Measurements from ENCODE around the gene ALAD.
A peak's percentile ranks its signal among the peaks of the same experiment; 100 is the strongest.
"Not testable (repeated sequence)": the region's sequence is repeated elsewhere in the genome, so short reads cannot be mapped to it uniquely, and the experiment has no call there.

The ALAD gene

GRCh38 chr9:113401027-113401792 lies at the start of gene ALAD:
ALAD (minus strand) TSS chr9:113401284; CDS start chr9:113393559, 7,725 bp downstream.
- DNase-seq (ENCODE audit: low read depth) = peak; percentile 99

DNA sequence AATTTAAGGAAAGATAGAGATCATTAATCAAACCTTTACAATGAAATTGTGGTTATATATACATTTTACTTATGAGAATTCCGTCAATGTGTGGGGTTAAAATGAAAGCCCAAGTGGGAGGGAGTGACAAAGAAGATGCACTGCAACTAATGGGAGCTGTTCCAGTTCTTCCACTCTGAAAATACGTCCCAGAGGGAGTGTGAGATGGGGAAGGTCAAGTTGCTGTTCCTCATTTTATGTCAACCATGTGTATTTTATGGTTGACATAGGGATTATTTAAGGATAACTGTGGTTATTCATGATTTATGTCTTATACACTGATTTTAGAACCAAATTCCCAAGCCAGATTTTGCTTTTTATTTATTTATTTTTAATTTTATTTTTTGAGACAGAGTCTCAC lies 48.3 kb upstream of the ALAD start:
- DNase-seq (ENCODE audit: low read depth) = no peak

GRCh38 chr9:113446323-113446740 lies 45.2 kb upstream of the ALAD start:
- no peak for DNase-seq (ENCODE audit: low read depth)

DNA sequence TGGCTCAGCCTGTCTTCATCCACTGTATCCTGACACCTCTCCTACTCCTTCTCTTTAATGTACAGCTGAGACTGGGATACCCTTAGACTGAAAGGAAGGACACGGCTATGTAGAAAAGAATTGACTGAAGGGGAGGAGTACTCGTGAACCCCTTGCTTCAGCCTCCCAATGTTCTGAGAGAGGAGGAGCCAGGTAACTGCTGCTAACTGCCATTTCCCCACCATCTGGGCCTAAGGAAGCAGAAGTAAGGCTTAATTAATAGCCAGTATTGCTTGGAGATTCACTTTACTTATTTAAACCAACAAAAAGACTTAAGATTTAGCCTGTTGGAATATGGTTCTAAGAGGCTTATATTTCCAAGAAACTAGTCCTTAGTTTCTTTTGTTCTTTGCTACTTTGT lies 43.7 kb upstream of the ALAD start:
- no peak for DNase-seq (ENCODE audit: low read depth)

DNA sequence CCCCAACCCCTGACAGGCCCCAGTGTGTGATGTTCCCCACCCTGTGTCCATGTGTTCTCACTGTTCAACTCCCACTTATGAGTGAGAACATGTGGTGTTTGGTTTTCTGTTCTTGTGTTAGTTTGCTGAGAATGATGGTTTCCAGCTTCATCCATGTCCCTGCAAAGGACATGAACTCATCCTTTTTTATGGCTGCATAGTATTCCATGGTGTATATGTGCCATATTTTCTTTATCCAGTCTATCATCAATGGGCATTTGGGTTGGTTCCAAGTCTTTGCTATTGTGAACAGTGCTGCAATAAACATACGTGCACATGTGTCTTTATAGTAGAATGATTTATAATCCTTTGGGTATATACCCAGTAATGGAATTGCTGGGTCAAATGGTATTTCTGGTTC lies 36.6 kb upstream of the ALAD start:
- not testable (repeated sequence) for DNase-seq (ENCODE audit: low read depth)

- no peak for DNase-seq (ENCODE audit: low read depth)
These were observed 35.8 kb upstream of the ALAD start for GRCh38 chr9:113436728-113437515.

- no peak for DNase-seq (ENCODE audit: low read depth)
These were observed 30.1 kb upstream of the ALAD start for GRCh38 chr9:113431191-113431590.

DNA sequence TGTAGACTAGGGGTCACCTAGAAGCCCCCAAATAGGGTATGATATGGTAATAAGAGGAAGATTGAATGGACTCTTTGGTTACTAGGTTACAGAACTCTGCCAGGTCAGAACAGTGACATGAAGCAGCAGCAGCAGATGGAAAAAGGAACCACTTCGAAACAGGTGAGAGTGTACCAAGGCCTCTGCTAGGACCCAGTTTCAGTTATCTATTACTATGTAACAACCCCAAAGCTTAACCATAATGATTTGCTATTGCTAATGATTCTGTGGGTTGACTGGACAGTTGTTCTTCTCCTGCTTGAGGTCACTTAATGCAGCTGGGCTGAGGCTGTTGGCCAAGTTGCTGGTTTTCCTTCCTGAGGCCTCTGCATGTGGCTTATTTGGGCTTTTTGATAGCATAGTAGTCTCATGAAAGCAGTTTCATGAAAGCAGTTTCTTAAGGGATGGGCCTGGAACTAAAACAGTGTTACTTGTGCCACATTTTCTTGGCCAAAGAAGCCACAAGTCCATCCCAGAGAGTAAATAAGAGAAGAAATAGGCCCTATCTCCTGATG lies 27.1 kb upstream of the ALAD start:
- DNase-seq (ENCODE audit: low read depth) = no peak

DNA sequence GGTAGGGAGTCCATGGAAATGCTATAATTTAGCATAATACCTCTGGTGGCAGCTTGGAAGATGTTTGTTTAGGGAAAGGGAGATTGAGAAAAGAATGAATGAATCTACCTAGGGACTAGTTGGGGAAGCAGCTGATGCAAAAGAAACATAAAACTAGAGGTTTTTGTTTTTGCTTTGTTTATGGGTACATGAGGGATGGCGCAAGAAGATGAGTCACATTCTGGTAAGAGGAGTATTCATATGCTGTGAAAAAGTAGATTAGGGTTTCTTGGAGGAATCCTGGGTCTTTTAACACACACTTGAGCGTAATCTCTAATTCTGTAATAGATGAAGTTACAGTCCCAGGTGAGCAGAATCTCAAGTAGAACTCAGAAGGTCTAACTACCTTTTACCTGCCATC lies 26.5 kb upstream of the ALAD start:
- no peak for DNase-seq (ENCODE audit: low read depth)

DNA sequence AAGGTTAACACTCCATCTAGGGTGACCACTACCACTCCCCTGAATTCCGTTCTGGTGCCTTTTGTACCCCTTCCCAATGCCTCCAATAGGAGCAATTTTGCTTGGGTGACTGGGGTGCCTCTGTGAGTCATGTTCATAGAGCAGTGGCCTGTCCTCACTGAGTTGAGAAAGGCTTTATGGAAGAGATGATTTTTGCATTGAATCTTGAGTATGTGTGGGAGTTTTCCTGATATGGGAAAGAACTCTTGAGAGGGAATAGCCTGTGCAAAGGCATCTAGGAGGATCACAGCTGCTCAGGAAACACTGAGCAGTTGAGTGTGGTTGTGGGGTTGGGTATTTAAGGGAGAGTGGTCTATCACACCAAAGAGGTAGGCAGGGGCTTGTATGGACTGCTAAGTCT lies 25.6 kb upstream of the ALAD start:
- DNase-seq (ENCODE audit: low read depth) = no peak

DNA sequence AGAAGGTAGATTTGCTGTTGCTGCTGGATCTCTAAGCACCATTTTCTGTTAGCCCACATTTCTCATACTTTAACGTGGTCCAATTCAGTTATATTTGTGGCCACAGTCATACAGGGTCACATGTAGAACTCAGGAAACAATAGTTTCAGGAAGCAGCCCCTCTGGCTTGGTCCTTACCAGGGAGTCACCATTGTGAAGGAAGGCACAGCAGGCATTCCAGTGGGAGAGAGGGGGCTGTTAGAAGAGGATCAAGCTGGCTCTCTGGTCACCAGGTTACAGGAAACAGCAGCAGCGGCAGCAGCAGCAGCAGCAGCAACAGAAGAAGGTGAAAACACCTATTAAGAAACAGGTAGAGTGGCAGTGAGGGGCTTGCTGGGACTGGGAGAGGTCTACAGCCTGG lies 24.0 kb upstream of the ALAD start:
- DNase-seq (ENCODE audit: low read depth) = no peak

GRCh38 chr9:113421726-113422125 lies 20.6 kb upstream of the ALAD start:
- no peak for DNase-seq (ENCODE audit: low read depth)

GRCh38 chr9:113417370-113417769 lies 16.3 kb upstream of the ALAD start:
- DNase-seq (ENCODE audit: low read depth) = no peak

- DNase-seq (ENCODE audit: low read depth) = no peak
These were observed 15.2 kb upstream of the ALAD start for GRCh38 chr9:113416149-113416721.

GRCh38 chr9:113410207-113410864 lies 9.3 kb upstream of the ALAD start, which contains the start of the genes C9orf43 and POLE3:
C9orf43 (plus strand) TSS chr9:113410747; CDS start chr9:113413494, 2,747 bp downstream.
POLE3 (minus strand) TSS chr9:113410675; CDS start chr9:113410293, 382 bp downstream.
- DNase-seq (ENCODE audit: low read depth) = peak; percentile 91

GRCh38 chr9:113409883-113410206 lies 8.8 kb upstream of the ALAD start:
- DNase-seq (ENCODE audit: low read depth) = no peak

- no peak for DNase-seq (ENCODE audit: low read depth)
These were observed 8.4 kb upstream of the ALAD start for GRCh38 chr9:113409481-113409880.

GRCh38 chr9:113406873-113407511 lies 5.9 kb upstream of the ALAD start:
- peak; percentile 35 for DNase-seq (ENCODE audit: low read depth)

DNA sequence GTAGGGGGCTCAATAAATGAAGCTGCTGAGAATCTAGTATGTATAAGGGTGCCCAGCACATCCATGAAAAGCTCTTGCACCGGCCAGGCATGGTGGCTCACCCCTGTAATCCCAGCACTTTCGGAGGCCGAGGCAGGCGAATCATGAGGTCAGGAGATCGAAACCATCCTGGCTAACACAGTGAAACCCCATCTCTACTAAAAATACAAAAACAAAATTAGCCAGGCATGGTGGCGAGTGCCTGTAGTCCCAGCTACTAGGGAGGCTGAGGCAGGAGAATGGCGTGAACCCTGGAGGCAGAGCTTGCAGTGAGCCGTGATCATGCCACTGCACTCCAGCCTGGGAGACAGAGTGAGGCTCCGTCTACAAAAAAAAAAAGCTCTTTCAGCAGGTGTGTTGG lies 5.3 kb upstream of the ALAD start:
- DNase-seq (ENCODE audit: low read depth) = not testable (repeated sequence)

- DNase-seq (ENCODE audit: low read depth) = no peak
These were observed 2.6 kb upstream of the ALAD start for GRCh38 chr9:113403646-113404045.

DNA sequence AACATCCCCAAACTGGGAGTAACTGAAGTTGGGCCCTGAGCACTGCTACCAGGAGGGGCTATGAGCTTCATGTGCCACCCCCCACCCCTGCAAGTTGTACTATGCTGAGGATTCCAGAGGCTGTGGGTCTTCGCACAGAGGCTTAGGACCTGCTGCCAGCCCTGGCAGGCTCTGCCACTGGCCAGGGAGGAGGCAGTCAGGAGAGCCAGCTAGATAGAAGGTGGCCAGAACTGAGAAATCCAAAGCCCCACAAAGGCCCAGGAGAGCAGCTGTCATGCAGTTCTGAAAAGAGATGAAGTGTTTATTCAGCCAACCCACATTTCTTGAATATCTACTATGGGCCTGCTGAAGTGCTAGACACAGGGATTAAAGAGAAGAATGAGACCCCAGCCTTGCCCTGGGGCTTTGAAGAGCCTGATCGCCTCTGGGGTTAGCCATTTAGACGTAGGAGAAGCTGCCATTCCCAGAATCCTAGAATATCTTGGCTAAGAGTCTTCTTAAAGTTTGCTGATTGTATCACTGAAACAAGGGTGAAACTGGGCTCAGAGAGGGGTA lies 1.4 kb downstream of the ALAD start:
- no peak for DNase-seq (ENCODE audit: low read depth)
